Activated CD4-positive, alpha-beta T cell treated with anti-CD3 and anti-CD28 coated beads, Interleukin-2, amount 10 ng/mL, durations not matched to agents 7 days and 5 days (primary cell): ENCODE data around the gene RHOV. TPM values are rescaled to one million over a fixed set of nuclear protein-coding genes. Genes with fewer than 3 reads are reported as not detected.

Experiments
- CTCF ChIA-PET: fragments of 350-600 bp; sonication (Branson Sonifier 250); formaldehyde crosslinking; loops from one replicate; lab custom pipeline; 2021; ENCODE audit warnings: antibody characterized with exemption; lab: Charles Lee
- POLR2A ChIA-PET: fragments of 350-600 bp; sonication (Branson Sonifier 250); formaldehyde crosslinking; loops from one replicate; lab custom pipeline; 2021; ENCODE audit warnings: antibody characterized with exemption; lab: Charles Lee
- DNase-seq: peaks from one replicate; pipeline ENCODE4 v3.0.0-alpha.2; 2020
- H3K27ac Mint-ChIP-seq: one replicate; pipeline ENCODE4 v1.8.0; 2021; ENCODE audit warnings: mild to moderate bottlenecking, moderate library complexity, mixed read lengths
- H3K27me3 Mint-ChIP-seq: one replicate; pipeline ENCODE4 v1.8.0; 2021; ENCODE audit warnings: mixed read lengths
- H3K36me3 Mint-ChIP-seq: one replicate; pipeline ENCODE4 v1.8.0; 2021; ENCODE audit warnings: low read depth, mixed read lengths
- H3K4me1 Mint-ChIP-seq: one replicate; pipeline ENCODE4 v1.8.0; 2021; ENCODE audit warnings: mixed read lengths
- H3K4me3 Mint-ChIP-seq: one replicate; pipeline ENCODE4 v1.8.0; 2021; ENCODE audit warnings: mild to moderate bottlenecking, moderate library complexity, mixed read lengths
- H3K9me3 Mint-ChIP-seq: one replicate; pipeline ENCODE4 v1.8.0; 2021; ENCODE audit warnings: mixed read lengths
- total RNA-seq, 2 experiments: library from RNA; stranded (reverse); gene quantifications; one replicate each; pipeline ENCODE4 v1.2.3, GENCODE V29; 2021

RHOV gene
- total RNA-seq, 2 experiments from 2014 or later = not detected

GRCh38 chr15:40829115-40829514 is 44.9 kb downstream of the RHOV start:
- no peaks in the 10 kb centered on the region for H3K36me3 Mint-ChIP-seq
- ChIA-PET CTCF (interaction anchor here (0.9 to 1.1 kb wide), 2 partner anchors 15 to 81 kb away, joined by 3 read pairs; partner anchors contain the start of gene SPINT1), POLR2A (no interaction called here)
- no peak for DNase-seq
- H3K27me3 Mint-ChIP-seq = peaks cover 7% of the 10 kb centered on the region
- no peak overlapping the region for H3K27ac Mint-ChIP-seq
- H3K4me1 Mint-ChIP-seq = no peaks in the 10 kb centered on the region
- no peak overlapping the region for H3K4me3 Mint-ChIP-seq
- no peaks in the 10 kb centered on the region for H3K9me3 Mint-ChIP-seq

GRCh38 chr15:40828447-40829036 is 45.5 kb downstream of the RHOV start, which contains the start of gene PPP1R14D:
PPP1R14D (minus strand) TSS chr15:40828708; CDS start chr15:40828641, 67 bp downstream.
- no peak for DNase-seq
- Mint-ChIP-seq H3K4me3 (no peak within 1 kb of the TSS), H3K36me3 (no peaks in the 10 kb centered on the region), H3K4me1 (no peaks in the 10 kb centered on the region), H3K27me3 (peaks cover 8% of the 10 kb centered on the region), H3K27ac (no peak within 1 kb of the TSS), H3K9me3 (no peaks in the 10 kb centered on the region)
- ChIA-PET POLR2A (no interaction called here), CTCF (interaction anchor here (0.9 to 1.1 kb wide), 3 partner anchors 10 to 81 kb away, joined by 3 to 4 read pairs (median 3); partner anchors contain the start of gene SPINT1)

GRCh38 chr15:40826423-40827075 is 47.5 kb downstream of the RHOV start:
- H3K9me3 Mint-ChIP-seq = no peaks in the 10 kb centered on the region
- peaks cover 8% of the 10 kb centered on the region for H3K27me3 Mint-ChIP-seq
- no peaks in the 10 kb centered on the region for H3K4me1 Mint-ChIP-seq
- no peak overlapping the region for H3K27ac Mint-ChIP-seq
- no peaks in the 10 kb centered on the region for H3K36me3 Mint-ChIP-seq
- ChIA-PET CTCF (no interaction called here), POLR2A (no interaction called here)
- H3K4me3 Mint-ChIP-seq = no peak overlapping the region
- no peak for DNase-seq

GRCh38 chr15:40825661-40826422 is 48.2 kb downstream of the RHOV start:
- H3K27me3 Mint-ChIP-seq = peaks cover 8% of the 10 kb centered on the region
- H3K9me3 Mint-ChIP-seq = no peaks in the 10 kb centered on the region
- no peak for DNase-seq
- no peak overlapping the region for H3K27ac Mint-ChIP-seq
- H3K4me3 Mint-ChIP-seq = no peak overlapping the region
- no peaks in the 10 kb centered on the region for H3K36me3 Mint-ChIP-seq
- ChIA-PET POLR2A (no interaction called here), CTCF (no interaction called here)
- no peaks in the 10 kb centered on the region for H3K4me1 Mint-ChIP-seq

- DNase-seq = no peak
- H3K36me3 Mint-ChIP-seq = no peaks in the 10 kb centered on the region
Measured at GRCh38 chr15:40823572-40824343, 50.3 kb downstream of the RHOV start.

More at GRCh38 chr15:40823572-40824343, 50.3 kb downstream of the RHOV start:
- Mint-ChIP-seq H3K4me1 (no peaks in the 10 kb centered on the region), H3K27me3 (peaks cover 8% of the 10 kb centered on the region), H3K27ac (no peak overlapping the region), H3K4me3 (no peak overlapping the region), H3K9me3 (no peaks in the 10 kb centered on the region)
- POLR2A ChIA-PET = no interaction called here
- CTCF ChIA-PET = no interaction called here

Other genes with a start within 250 kb of the RHOV start
- gene RAD51, start 179.1 kb downstream of the RHOV start, total RNA-seq = 10 to 100 TPM; 59.9 to 66.7 TPM
- gene RMDN3, start 119.0 kb downstream of the RHOV start, total RNA-seq = 10 to 100 TPM; 26.0 to 32.6 TPM
- gene GCHFR, start 110.2 kb downstream of the RHOV start, total RNA-seq = 10 to 100 TPM; 33.9 to 35.5 TPM
- 1 to 10 TPM; 1.0 to 1.3 TPM for gene C15orf62, start 104.3 kb downstream of the RHOV start, total RNA-seq
- gene ZFYVE19, start 67.1 kb downstream of the RHOV start, total RNA-seq = 10 to 100 TPM; 31.1 to 32.2 TPM
- gene DNAJC17, start 66.8 kb downstream of the RHOV start, total RNA-seq = 10 to 100 TPM; 42.2 to 44.3 TPM
- not detected for gene PPP1R14D, start 45.5 kb downstream of the RHOV start, total RNA-seq
- gene SPINT1, start 30.2 kb downstream of the RHOV start, total RNA-seq = 1 to 10 TPM; 1.7 to 2.9 TPM
- 10 to 100 TPM; 16.2 to 16.6 TPM for gene VPS18, start 20.2 kb upstream of the RHOV start, total RNA-seq
- not detected for gene DLL4, start 55.1 kb upstream of the RHOV start, total RNA-seq
- 1 to 10 TPM; 4.7 to 6.7 TPM for gene CHAC1, start 79.2 kb upstream of the RHOV start, total RNA-seq
- 10 to 100 TPM; 24.5 to 26.2 TPM for gene INO80, start 242.0 kb upstream of the RHOV start, total RNA-seq